ENCODE measurements around the gene CES1.
A peak's percentile ranks its signal among the peaks of the same experiment; 100 is the strongest.
"Not testable (repeated sequence)": the region's sequence is repeated elsewhere in the genome, so short reads cannot be mapped to it uniquely, and the experiment has no call there.

Gene CES1

DNA sequence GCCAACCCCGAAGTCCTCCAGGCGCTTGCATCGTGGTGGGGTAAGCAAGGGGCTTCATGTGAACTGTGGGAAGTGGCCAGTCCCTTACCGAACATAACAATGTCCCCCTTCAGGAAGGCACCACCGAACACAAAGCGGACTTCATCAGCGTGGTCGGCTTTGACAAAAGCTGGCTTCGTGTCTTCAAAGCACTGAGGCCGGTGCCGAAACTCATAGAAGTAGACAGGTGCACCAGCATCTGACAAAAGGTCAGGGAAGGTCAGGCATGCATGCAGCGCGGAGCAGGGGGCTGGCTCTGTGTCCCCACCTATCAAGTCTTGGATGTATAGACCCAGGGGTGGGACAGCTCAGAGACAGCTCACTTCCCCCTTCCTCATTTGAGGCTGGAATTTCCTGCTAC, 16.6 kb upstream of the CES1 start:
- DNase-seq (ENCODE audit: insufficient read length) (no peak), FAIRE-seq (no peak)
- TF ChIP-seq TAF1 (IDR thresholded peaks at IDR 0.05; ENCODE audit: borderline replicate concordance, low read depth, low read length): no peak

DNA sequence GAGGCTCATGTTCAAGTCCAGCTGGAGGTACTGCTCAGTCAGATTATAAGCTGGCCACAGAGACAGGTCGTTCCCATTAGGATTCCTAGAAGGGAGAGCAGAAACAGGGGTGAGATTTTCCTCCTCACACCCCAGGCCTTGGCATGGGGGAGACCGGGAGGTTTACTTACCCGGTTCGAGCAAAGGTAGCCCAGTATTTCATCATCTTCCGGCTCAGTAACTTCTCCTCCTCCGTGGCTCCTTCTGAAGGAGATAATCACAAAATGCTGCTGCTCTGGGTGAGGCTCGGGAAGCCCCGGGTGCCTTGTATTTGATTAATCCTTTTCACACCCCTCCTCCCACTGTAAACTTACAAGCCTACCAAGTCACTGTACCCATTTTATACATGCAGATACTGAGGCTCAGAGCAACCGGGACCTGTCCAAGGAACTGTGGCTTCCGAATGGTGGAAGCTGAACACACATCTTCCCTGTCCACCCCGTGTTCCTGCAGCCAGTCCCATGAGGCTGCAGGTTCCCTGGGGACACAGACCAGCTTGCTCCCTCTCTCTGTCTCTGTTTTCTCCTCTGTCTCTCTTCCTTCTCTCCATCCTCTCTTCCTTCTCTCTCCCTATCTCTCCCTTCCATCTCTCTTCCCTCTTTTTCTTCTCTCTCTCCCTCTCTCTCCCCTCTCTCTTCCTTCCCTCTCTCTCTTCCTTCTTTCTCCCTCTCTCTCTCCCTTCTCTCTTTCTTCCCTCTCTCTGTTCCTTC, 13.9 kb upstream of the CES1 start:
- no peak for TF ChIP-seq TAF1 (IDR thresholded peaks at IDR 0.05; ENCODE audit: borderline replicate concordance, low read depth, low read length)
- no peak for TF ChIP-seq POLR2AphosphoS5 (IDR thresholded peaks at IDR 0.05; ENCODE audit: low read depth, low read length)
- TF ChIP-seq POLR2A (IDR thresholded peaks at IDR 0.05; ENCODE audit: low read depth, low read length): no peak
- DNase-seq (ENCODE audit: insufficient read length) (no peak), FAIRE-seq (no peak)

DNA sequence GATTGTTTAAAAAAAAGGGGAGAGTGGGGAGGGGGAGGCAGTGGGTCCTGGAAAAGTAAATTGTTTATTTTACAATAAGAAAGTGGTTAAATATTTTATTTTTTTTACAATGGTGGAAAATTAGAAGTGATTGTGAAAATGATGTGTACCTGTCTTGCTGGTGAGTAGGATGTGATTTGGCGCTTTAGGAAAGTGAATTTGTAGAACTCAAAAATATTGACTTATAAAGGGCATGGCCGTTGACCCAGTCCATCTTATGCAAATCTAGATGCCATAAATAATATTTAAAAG, 10.2 kb upstream of the CES1 start:
- FAIRE-seq (no peak), DNase-seq (ENCODE audit: insufficient read length) (no peak)
- no peak for TF ChIP-seq POLR2AphosphoS5 (IDR thresholded peaks at IDR 0.05; ENCODE audit: low read depth, low read length)
- TF ChIP-seq POLR2A (IDR thresholded peaks at IDR 0.05; ENCODE audit: low read depth, low read length): no peak
- TF ChIP-seq TAF1 (IDR thresholded peaks at IDR 0.05; ENCODE audit: borderline replicate concordance, low read depth, low read length): no peak

DNA sequence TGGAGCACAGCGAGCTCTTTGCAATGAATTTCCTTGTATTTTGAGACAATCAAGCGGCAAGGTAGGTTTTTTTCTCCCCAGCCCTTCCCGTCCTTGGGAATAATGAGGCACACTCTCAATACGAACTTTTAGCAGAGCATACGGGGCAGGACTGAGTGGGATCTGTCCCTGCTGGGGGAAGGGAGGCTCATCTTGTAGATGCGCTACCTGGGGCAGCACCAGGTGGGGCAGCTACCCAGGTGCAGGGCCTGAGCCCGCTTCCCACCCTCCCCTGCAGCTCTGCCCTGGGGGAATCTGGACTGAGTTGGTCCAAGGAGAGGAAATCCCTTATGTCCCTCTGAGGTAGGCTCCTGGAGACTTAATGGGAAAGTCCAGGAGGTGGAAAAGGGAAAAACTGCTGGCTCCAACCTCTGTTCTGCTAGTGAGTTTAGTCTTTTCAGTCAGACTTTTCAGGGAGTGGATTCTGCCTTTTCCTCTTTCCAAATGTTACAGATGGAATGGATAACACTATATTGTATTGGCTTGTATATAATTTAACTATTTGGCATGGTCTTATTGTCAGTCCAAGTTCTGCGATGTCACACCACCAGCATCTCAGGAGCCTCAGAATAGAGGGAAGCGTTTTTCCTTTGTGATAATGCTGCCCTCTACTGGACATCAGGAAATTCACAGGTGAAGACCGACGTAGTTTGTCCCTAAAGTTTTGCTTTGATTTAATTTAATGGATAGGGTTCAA, 9.6 kb upstream of the CES1 start:
- no peak for FAIRE-seq
- TF ChIP-seq POLR2A (IDR thresholded peaks at IDR 0.05; ENCODE audit: low read depth, low read length) (no peak), POLR2AphosphoS5 (IDR thresholded peaks at IDR 0.05; ENCODE audit: low read depth, low read length) (no peak), TAF1 (IDR thresholded peaks at IDR 0.05; ENCODE audit: borderline replicate concordance, low read depth, low read length) (no peak)
- DNase-seq (ENCODE audit: insufficient read length): peak; percentile 29

DNA sequence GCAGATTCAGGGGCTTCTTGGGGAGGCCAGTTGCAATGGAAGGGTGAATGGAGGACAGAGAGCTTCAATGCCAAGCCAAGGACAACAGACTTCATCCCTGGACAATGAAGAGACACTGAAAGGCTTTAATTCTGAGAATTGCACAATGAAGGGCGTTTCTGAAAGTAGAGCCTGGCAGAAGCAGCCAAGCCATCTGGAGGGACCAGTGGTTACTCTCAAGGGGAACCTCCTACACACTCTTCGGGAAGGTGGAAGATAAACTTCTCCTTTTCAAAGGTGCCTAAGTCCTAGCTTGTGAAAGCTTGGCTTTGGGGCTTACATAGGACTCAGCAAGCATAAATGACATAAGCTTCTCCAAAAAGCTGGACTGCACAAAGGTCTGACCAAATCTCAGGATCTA, 6.2 kb upstream of the CES1 start:
- TF ChIP-seq POLR2A (IDR thresholded peaks at IDR 0.05; ENCODE audit: low read depth, low read length) (no peak), TAF1 (IDR thresholded peaks at IDR 0.05; ENCODE audit: borderline replicate concordance, low read depth, low read length) (no peak), POLR2AphosphoS5 (IDR thresholded peaks at IDR 0.05; ENCODE audit: low read depth, low read length) (no peak)
- FAIRE-seq: no peak
- no peak for DNase-seq (ENCODE audit: insufficient read length)

DNA sequence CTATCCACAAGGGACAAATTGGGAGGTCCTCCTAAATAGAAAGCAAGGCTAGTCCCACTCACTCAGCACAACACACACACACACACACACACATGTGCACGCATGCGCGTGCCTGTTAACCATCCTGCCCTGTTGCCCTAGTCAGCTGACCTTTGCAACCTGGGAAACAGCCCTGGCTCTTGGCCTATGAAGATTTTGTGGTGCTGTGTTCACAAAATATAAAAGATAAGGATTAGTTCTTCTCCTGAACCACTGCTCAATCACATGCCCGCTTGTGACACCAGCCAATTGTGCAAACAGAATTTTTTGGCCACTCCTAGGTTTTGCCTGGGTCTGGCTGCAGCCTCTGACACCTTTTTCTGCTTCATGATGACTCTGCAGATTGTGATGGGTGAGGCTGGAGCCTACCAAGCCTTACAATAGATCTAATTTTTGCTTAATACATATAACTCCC, 3.3 kb upstream of the CES1 start:
- TF ChIP-seq POLR2A (IDR thresholded peaks at IDR 0.05; ENCODE audit: low read depth, low read length) (no peak), TAF1 (IDR thresholded peaks at IDR 0.05; ENCODE audit: borderline replicate concordance, low read depth, low read length) (no peak)
- DNase-seq (ENCODE audit: insufficient read length): no peak
- FAIRE-seq: no peak

DNA sequence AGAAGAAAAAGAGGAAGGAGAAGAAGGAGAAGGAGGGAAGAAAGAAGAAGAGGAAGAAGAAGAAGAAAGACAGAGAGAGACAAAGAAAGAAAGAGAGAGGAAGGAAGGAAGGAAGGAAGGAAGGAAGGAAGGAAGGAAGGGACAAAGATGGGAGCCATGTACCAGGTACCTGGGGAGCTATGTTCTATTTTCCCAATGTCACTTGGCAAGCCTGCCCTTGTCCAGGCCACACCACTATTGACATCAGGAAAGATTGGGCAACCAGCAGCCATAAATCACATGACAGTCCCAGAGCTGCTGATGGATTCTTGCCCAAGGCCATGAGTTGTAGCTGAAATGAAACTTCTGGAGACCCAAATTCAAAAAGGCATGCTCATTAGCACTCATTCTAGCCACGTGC, 2.7 kb upstream of the CES1 start:
- no peak for FAIRE-seq
- DNase-seq (ENCODE audit: insufficient read length): no peak
- TF ChIP-seq POLR2A (IDR thresholded peaks at IDR 0.05; ENCODE audit: low read depth, low read length) (no peak), POLR2AphosphoS5 (IDR thresholded peaks at IDR 0.05; ENCODE audit: low read depth, low read length) (no peak), TAF1 (IDR thresholded peaks at IDR 0.05; ENCODE audit: borderline replicate concordance, low read depth, low read length) (no peak)

DNA sequence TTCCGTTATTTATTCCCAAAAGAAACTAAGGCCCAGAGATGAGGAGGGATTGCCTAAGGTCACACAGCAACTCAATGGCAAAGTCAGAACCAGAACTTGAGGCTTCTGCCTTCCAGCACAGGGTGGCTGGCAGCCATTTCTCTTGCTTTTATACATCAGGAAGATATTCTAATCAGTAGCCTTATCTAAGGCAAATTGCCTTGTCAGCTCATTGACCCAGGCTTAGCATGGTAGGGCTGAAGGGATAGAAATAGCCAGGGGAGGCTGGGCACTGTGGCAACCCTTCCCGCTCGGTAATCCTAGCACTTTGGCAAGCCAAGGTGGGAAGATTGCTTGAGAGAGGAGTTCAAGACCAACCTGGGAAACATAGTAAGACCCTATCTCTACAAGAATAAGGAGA, 2.3 kb upstream of the CES1 start:
- DNase-seq (ENCODE audit: insufficient read length); FAIRE-seq: not testable (repeated sequence)

DNA sequence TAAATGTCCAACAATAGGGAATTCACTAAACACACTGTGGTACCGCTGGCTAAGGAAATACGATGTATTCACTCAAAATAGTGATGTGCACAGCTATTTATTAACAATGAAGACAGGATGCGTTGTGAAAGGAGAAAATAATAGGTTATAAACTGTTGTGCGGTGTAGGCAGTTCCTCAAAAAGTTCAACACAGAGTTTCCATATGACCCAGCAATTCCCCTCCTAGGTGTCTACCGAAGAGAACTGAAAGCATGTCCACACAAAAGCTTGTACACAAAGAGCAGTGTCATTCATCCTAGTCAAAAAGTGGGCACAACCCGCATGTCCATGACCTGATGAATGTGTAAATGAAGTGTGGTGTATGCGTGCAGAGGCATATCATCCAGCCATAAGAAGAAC, 1.2 kb upstream of the CES1 start:
- DNase-seq (ENCODE audit: insufficient read length) (no peak), FAIRE-seq (no peak)
- TF ChIP-seq POLR2A (IDR thresholded peaks at IDR 0.05; ENCODE audit: low read depth, low read length): no peak
- TF ChIP-seq TAF1 (IDR thresholded peaks at IDR 0.05; ENCODE audit: borderline replicate concordance, low read depth, low read length): no peak
- TF ChIP-seq POLR2AphosphoS5 (IDR thresholded peaks at IDR 0.05; ENCODE audit: low read depth, low read length): no peak

DNA sequence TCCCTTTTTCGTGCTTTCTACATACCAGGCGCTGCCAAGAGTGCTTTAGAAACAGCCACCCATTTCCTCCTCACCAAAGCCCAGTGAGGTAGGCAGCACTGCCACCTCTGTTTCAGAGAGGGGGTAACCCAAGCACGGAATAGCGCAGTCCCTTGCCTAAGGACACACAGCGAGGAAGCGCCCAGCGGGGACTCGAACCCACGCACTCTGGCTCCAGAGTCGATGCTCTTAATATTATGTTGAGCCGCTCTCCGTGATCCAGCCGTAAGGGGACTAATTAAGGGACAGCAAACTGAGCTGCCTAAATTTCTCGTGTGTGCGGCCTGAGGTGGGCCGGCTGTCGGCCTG, 497 bp downstream of the CES1 start:
- DNase-seq (ENCODE audit: insufficient read length): no peak
- FAIRE-seq: no peak
- TF ChIP-seq TAF1 (IDR thresholded peaks at IDR 0.05; ENCODE audit: borderline replicate concordance, low read depth, low read length) (no peak), POLR2A (IDR thresholded peaks at IDR 0.05; ENCODE audit: low read depth, low read length) (no peak), POLR2AphosphoS5 (IDR thresholded peaks at IDR 0.05; ENCODE audit: low read depth, low read length) (no peak)

DNA sequence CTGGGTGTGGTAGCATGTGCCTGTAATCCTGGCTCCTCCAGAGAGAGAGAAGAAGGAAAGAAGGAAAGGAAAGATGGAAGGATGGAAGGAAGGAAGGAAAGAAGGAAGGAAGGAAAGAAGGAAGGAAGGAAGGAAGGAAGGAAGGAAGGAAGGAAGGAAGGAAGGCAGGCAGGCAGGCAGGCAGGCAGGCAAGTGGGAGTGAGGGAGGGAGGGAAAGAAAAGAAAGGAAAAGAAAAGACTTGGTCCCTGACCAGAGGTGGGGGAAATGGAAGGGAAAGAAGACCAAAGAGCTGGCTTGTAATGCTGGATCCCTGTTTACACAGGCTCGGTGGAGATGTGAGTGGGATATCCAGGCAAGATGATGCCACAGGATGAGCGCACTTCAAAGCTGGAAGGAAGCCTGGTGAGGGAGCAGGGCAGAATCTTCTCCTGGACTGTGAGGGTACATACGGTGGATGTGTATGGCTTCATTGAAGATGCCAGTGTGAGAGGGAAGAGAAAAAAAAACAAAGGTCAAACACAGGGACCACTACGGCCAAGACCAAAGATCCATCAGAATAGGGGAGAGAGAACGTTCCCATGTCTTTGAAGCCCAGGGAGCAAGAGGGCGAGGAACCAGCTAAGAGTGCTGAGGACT, 2.1 kb downstream of the CES1 start:
- TF ChIP-seq TAF1 (IDR thresholded peaks at IDR 0.05; ENCODE audit: borderline replicate concordance, low read depth, low read length) (no peak), POLR2AphosphoS5 (IDR thresholded peaks at IDR 0.05; ENCODE audit: low read depth, low read length) (no peak), POLR2A (IDR thresholded peaks at IDR 0.05; ENCODE audit: low read depth, low read length) (no peak)
- FAIRE-seq (no peak), DNase-seq (ENCODE audit: insufficient read length) (no peak)

DNA sequence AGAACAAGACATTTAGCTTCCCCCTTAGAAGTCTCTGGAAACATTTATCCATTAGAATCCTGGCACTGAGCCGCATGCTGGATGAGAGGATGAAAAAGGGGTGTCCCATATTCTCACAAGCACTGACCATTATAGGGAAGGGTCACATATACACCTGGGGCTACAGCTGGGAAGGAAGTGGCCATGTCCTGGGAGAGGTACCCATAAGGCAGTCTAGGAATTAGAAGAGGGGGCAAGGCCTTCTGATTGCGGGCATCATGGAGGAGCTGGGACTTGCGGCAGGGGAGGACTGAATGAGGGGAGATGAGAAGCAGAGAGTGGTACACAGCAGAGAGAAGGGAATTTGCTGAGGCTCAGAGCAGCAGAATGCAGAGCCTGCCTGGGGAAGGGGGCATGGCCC, 3.7 kb downstream of the CES1 start:
- DNase-seq (ENCODE audit: insufficient read length); FAIRE-seq: not testable (repeated sequence)
